GM21360 (cell line): ENCODE data around the gene PRM2.

Experiments
- ATAC-seq: cut with Tn5 transposase; IDR thresholded peaks from one replicate; pipeline ENCODE4 v1.9.1; 2021; ENCODE audit warnings: mild to moderate bottlenecking, moderate library complexity; ENCODE audit not compliant: unreplicated experiment

The PRM2 gene

DNA sequence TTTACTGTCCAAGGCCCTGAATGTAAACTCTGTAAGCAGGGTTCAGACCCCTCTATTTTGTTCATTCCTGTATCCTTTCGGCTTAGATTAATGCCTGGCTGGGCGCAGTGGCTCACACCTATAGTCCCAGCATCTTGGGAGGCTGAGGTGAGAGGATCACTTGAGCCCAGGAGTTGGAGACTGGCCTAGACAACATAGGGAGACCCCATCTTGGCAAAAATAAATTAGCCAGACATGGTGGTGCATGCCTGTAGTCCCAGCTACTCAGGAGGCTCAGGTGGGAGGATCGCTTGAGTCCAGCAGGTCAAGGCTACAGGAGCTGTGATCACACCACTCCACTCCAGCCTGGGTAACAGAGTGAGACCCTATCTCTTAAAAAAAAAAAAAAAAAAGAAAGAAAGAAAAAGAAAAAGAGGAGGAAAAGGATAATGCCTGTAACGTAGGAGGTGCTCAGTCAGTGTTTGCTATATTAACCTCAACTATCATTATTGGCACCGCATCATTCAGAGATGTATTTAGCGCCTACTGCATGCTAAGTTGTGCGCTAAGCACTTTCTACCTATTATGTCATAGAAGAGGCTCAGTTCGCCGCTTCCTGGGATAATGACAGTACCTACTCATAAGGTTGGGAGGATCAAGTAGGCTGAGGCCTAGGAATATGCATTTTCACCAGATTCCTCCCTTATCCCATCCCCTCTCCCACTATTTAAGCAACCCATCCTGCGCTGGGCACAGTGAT lies 25.3 kb downstream of the PRM2 start:
- no peak for ATAC-seq

DNA sequence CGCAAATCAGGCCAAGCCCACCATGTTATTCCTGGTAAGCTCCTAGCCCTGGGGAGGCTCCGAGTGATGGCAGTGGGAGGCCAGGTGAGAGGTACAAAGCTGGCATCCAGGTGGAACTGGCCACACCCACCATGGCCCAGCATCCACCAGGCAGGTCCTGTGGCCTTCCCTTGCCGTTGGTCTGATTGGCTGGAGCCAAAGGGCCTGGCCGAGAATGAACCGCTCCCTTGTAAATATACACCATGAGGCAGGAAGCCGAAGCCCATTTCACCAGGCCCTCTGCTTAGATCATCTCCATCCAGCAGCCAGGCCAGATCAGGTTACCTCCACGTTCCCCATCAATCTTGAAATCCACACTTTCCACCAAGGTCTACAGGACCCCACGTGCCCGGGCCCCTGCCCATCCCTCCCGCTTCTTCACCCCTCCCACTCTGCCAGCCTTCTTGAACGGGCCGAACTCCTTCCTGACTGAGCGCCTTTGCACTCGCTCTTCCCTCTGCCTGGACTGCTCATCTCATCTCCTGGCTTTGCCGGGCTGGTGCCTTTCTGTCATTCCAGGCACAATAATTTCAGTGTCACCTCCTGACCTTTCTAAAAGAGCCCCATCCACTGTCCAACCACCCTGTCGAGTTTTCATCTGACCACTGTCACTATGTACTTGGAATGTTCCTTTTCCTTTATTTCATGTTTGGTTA lies 26.0 kb downstream of the PRM2 start:
- no peak for ATAC-seq

DNA sequence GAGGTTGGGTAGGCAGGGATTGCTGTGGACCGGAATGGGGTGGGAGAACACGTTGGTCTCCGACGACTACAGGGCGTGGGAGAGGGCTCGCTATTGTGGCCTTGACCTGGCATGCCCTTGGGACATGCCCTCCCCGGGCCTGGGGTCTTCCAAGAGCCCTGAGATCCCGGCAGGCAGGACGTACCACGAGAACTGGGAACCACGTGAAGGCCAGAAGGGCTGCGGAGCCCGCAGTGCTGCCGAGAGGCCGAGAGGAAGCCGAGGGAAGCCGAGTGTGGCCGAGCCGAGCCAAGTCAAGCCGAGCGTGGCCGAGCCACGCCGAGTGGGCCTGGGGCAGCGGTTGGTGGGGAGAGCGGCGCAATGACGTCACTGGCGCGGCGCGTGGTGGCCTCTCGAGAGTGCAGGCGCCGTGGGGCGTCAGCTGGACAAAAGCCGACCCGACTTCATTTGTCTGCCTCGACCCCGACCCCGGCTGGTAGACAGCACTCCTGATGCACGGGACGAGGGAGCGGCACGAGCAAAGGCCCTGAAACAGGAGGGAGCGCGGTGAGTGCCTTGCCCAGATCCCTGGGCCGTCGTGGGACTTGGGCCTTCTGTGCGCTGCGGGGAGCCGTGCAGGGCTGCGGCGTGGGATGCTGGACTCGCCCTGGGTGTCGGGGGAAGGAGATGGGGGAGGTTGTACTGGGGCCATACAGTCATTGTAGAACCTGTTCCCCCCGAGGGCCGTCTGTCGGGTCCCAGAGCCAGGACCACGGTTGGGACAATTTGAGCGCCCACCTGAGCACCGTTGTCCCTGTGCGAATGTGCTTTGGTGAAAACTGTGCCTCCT lies 26.8 kb downstream of the PRM2 start:
- no peak for ATAC-seq

DNA sequence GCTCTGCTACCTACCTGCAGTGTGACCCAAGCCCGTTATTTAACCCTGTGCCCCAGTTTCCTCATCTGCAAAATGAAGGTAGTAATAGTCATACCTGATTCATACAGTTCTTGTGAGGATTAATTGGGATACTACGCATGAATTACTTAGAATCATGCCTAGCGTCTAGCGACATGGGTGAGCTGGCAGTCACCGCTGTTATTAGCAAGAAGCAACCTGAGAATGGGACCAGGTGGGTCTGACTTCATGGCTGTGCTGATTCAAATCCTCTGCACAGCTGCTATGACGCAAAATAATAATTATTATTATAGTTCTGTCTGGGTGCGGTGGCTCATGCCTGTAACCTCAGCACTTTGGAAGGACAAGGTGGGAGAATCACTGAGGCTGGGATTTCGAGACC lies 28.1 kb downstream of the PRM2 start:
- ATAC-seq = no peak

DNA sequence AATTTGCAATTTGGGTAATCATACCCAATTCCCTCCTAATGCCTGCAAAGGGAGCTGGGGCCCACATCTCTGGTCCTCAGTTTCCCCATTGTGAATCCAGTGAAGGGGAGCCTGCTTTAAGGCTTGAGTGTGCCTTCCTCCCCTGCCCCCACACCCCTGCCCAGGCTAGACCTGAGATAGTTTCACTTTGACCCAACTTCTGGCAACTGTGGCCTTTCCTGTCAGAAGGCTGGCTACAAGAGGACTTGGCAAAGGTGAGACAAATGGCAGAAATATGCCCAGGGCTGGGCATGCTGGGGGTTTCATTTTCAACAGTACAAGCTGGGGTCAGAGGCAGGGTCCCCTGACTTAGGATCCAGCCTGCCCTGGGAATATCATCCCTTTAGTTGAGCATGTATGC lies 30.3 kb downstream of the PRM2 start:
- ATAC-seq = no peak

DNA sequence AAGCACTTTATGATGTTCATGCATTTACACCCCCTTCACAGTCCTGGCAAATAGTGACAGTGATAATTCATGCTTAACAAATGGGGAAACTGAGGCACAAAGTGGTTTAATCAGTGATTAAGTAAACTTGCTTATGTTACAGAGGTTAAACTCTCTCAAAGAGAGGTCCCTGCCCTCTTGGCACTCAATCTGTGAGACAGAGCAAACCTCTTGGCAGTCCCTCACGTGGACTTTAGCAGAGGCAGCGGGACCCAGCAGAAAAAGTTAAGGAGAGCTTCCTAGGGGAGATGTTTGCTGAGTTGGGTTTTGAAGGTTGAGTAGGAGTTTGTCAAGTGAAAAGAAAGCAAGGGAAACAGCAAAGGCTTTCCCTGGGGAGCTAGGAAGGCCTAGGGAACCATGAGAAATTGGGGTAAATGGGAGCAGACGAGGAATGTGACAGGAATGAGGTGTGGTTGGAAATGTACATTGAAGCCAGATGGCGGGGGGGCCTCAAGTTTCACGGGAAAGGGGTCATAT lies 31.0 kb downstream of the PRM2 start:
- no peak for ATAC-seq

DNA sequence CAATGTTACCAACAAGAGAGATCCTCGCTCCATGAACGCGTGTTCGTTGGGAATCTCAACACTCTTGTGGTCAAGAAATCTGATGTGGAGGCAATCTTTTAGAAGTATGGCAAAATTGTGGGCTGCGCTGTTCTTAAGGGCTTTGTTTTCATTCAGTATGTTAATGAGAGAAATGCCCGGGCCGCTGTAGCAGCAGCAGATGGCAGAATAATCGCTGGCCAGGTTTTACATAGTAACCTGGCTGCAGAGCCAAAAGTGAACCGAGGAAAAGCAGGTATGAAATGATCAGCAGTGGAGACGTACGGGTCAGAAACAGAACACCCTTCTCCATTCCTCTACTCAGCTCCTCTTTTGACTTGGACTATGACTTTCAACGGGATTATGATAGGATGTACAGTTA lies 33.6 kb downstream of the PRM2 start:
- no peak for ATAC-seq

DNA sequence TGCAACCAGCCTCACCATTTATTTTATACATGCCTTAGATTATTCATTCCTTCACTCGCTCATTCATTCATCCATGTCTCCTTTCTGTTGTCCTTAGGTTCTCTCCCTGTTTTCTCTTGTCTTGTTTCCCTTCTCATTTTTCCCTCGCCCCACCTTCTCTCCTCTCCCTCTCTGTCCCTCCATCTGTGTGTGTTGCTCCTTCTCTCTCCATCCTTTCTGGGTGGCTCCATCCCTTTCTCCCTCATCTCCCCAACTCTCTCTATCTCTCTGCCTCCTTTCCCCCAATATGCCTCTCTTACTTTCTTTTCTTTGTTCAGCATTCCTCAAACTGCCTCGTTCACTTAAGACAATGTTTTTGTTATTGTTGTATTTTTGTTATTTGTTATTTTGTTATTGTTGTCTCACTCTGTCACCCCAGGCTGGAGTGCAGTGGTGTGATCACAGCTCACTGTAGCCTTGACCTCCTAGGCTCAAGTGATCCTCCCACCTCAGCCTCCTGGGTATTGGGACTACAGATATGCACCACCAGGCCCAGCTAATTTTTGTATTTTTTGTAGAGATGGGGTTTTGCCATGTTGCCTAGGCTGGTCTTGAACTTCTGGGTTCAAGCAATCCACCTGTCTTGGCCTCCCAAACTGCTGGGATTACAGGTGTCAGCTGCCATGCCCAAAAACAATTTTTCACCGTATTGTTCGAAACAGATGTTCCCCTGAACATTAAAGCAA lies 34.6 kb downstream of the PRM2 start:
- no peak for ATAC-seq

DNA sequence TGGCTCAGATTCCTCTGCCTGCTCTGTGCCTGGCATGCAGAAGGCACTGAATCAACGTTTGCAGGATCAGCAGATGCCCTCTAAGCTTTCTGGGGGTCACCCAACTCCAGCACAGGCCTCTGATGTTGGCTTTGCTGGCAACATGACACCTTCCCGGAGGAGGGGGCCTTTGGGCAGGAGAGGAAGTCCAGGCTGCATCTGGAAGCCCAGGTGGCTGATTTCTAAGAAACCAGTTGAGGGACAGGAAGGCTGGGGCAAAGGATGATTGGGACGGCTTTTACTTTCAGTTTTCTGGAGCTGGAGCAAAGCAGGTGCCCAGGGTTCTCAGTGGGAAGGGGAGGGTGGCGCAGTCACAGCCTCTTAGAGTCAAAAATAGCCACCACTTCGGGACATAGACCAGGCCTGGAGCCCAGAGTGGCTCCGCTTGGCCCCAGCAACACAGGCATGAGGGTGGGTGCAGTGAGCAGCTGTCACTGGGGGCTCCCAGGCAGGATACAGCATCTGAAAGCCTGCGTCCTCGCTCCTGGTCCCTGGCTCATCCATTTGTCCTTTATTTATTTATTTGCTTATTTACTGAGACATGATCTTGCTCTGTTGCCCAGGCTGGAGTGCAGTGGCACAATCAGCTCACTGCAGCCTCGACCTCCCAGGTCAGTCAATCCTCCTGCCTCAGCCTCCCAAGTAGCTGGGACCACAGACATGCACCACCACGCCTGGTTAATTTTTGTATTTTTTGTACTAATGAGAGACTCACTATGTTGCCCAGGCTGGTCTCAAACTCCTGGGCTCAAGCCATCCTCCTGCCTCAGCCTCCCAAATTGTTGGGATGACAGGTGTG lies 35.4 kb downstream of the PRM2 start:
- no peak for ATAC-seq

DNA sequence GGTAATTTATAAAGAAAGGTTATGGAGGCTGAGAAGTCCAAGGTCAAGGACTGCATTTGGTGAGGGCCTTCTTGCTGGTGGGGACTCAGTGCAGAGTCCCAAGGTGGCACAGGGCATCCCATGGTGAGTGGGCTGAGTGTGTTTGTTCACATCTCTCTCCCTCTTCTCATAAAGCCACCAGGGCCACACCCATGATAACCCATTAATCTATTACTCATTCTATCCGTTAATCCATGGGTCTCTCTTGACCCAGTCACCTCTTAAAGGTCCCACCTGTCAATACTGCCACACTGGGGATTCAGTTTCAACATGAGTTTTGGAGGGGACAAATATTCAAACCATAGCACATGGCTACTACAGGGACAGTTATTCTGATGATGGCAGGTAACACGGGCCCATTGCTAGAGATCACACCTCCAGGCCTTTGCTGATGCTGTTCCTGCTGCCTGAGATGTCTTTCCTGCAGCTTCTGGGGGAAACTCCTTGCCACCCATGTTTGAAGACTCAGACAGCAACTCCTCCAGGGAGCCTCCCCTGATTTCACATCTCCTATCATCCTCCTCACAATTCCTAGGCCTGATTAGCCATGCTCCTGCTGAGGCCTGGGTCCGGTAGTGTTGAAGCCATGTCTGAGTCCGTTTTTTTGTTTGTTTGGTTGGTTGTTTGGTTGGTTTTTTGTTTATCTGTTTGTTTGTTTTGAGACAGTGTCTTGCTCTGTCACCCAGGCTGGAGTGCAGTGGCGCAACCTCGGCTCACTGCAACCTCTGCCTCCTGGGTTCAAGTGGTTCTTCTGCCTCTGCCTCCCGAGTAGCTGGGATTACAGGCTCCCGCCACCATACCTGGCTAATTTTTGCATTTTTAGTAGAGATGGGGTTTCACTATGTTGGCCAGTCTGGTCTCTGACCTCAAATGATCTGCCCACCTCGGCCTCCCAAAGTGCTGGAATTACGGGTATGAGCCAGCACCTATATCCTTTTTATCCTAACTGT lies 36.3 kb downstream of the PRM2 start:
- ATAC-seq = no peak

DNA sequence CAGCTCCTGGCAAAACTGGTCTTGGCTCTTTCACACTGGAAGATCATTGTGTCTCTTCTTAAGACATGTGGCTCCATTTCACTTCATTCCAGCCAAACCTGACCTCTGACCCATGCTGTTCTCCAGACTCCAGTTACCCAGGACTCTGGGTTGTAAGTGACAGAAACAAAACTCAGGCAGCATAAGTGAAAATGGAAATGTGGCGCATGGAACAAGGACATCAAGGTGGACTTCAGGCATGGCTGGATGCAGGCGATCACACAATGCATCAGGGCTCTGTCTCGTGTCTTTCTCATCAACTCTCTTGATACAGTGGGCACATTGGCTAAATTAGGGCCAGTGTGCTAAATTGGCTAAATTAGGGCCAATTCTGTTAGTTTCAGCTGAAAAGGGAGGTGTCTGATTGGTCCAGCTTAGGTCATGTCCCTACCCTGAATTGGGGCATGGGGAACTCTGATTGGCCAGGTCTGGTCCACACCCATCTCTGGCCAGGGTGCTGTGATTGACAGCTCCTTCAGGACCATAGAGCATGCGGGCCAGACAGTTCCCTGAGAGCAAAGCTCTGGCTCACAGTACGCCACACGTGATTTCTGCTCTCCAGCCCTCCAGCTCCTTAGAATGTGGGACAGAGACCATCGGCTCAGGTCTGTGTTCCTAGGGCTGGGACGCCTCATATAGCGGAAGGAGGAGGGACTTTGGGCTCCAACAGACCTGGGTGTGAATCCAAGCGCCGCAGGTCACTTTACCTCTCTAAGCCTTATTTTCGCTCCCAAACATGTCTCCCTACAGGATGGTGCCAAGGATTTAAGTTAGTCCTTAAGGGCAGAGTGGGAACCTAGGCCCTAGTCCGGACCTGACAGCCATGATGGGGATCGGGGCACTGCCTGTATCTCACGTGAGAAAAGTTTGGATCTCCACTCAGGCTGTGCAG lies 37.7 kb downstream of the PRM2 start:
- no peak for ATAC-seq

DNA sequence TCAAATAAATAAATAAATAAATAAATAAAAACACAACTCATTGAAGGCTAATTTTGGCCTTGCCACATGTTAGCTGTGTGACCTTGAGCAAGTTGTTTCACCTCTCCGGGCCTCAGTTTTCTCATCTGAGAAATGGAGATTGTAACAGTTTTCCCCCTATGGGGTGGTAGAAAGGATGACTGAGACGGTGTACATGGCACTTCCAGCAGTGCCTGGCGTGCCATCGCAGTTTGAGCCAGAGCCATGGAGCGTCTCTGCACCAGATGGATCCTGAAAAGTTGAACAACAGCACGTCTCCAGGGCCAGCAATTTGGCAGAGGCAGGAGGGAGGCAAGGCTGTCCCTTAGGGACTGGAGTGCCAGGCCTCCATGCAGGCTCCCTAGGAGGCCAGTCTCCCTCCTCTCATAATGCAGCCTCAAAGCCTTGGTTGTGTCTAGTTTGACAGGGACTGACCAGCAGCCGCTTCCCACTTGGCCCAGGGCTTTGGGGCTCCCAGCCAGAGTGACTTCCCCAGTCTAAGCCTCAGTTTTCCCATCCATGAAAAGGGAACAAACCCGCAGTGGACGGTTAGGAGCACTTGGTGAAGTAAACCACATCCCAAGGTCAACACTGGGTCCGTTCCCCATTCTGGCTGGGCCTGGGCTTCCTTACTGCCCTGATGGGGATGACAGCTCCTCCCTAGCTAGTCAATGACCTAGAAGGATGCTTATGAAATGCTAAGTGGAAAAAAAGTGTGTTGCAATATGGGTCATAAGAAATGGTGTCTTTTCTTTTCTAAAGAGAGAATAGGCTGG lies 39.6 kb downstream of the PRM2 start:
- no peak for ATAC-seq

DNA sequence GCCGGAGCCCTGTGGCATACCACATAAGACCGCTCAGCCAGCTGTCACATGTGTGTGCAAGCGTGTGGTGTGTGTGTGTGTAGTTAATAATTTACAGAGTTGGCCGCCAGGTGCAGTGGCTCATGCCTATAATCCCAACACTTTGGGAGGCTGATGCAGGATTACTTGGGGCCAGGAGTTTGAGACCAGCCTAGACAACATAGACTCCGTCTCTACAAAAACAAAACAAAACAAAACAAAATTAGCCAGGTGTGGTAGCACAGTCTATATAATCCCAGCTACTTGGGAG lies 40.6 kb downstream of the PRM2 start:
- no peak for ATAC-seq

DNA sequence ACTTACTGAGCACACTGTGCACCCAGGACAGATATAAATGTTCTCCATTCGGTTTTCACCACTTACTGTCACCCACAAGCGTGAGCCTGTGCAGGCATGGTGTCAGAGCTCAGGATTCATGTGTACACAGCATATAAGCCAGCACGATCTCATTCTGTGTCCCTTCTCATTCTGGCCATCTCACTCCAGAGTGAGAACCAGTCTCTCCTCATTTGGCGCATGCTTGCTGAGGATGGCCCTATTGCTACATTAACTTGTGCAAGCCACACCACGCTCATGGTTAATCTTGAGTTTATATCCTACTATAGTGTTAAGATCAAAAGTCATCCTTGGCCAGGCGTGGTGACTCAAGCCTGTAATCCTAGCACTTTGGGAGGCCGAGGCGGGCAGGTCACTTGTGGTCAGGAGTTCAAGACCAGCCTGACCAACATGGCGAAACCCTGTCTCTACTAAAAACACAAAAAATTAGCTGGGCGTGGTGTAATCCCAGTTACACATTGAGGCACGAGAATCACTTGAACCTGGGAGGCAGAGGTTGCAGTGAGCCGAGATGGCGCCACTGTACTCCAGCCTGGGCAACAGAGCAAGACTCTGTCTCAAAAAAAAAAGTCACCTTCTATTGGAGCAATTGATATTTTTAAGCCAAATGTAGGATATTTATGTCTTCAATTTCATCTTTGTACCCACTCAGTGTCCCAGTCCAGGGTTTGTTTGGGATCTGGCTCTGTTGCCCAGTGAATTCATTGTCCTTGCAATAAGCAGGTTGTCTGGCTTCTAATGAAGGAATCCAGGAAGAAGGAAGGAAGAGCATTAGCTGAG lies 41.2 kb downstream of the PRM2 start:
- no peak for ATAC-seq

DNA sequence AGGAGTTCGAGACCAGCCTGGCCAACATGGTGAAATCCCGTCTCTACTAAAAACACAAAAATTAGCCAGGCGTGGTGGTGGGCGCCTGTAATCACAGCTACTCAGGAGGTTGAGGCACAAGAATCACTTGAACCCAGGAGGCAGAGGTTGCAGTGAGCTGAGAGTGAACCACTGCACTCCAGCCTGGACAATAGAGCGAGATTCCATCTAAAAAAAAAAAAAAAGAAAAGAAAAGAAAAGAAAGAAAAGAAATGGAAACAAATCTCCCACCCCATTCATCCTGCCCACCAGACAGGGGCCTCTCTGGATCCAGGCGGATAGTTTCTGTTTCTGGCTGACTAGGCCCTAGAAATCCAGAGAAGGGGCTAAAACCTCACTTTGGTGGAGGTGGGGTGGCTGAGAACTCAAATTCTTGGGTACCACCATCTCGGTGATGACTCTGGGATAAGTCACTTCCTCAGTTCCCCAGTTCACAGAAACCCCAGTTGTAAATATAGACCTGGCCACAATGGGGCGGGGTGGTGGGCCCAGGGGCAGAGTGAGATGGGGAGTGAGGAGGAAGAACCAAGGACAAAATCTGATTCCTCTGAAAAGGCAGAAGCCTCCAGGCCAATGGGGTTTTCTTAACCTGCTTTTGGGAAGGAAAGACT lies 42.4 kb downstream of the PRM2 start:
- no peak for ATAC-seq
